ENCODE results near the gene PIP5K1B. TPM values are rescaled to one million over a fixed set of nuclear protein-coding genes. Genes with fewer than 3 reads are reported as not detected.

The PIP5K1B gene
- total RNA-seq, 4 donors from 2014 or later = 0.29 to 8.2 (median 4.1) TPM

GRCh38 chr9:68731857-68732256 is 26.8 kb downstream of the PIP5K1B start:
- no peak for DNase-seq
- Histone ChIP-seq H3K36me3 (no peaks in the 10 kb centered on the region), H3K4me1 (no peaks in the 10 kb centered on the region), H3K9me3 (no peaks in the 10 kb centered on the region), H3K27ac (no peak overlapping the region), H3K4me3 (no peak overlapping the region), H3K27me3 (no peaks in the 10 kb centered on the region)
- TF ChIP-seq, protein P1, sequence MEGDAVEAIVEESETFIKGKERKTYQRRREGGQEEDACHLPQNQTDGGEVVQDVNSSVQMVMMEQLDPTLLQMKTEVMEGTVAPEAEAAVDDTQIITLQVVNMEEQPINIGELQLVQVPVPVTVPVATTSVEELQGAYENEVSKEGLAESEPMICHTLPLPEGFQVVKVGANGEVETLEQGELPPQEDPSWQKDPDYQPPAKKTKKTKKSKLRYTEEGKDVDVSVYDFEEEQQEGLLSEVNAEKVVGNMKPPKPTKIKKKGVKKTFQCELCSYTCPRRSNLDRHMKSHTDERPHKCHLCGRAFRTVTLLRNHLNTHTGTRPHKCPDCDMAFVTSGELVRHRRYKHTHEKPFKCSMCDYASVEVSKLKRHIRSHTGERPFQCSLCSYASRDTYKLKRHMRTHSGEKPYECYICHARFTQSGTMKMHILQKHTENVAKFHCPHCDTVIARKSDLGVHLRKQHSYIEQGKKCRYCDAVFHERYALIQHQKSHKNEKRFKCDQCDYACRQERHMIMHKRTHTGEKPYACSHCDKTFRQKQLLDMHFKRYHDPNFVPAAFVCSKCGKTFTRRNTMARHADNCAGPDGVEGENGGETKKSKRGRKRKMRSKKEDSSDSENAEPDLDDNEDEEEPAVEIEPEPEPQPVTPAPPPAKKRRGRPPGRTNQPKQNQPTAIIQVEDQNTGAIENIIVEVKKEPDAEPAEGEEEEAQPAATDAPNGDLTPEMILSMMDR (IDR thresholded peaks at IDR 0.05) = no peak
- TF ChIP-seq POLR2A (IDR thresholded peaks at IDR 0.05) = no peak
- intact Hi-C loops (cut with DNase I; ENCODE audit: low total_unique reads) = no loop called here

DNA sequence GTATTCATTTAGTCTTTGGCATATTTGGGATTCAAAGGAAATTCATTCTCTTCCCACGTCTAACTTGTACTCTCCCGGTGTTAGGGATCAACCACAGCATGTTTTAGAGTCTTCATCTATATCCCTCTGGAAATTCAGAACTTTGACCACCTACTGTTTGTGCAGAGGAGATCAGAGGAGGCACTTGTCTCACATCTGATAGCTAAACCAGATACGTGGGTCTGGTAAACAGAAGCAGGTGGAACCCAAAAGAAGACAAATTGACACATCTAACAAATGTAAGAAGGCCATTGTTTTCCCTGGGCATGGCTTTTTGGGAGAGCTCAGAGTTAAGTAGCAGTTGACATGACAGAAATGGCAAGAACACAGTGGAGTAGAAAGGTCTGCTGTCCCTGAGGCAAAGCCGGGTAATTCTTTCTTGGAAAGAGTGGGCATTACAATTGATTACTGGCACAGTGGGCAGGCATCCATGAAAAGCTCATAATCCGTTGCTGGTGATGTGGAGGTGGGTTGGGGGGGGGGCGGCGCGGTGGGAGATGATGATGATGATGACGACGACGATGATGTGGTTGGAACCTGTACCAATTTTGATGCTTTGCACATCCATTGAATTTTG is 27.5 kb downstream of the PIP5K1B start:
- no peak overlapping the region for H3K27ac ChIP-seq
- H3K27me3 ChIP-seq = no peaks in the 10 kb centered on the region
- no peaks in the 10 kb centered on the region for H3K36me3 ChIP-seq
- H3K4me1 ChIP-seq = no peaks in the 10 kb centered on the region
- no peak for DNase-seq
- intact Hi-C loops (cut with DNase I; ENCODE audit: low total_unique reads) = no loop called here
- TF ChIP-seq, protein P1 (IDR thresholded peaks at IDR 0.05) = no peak
- TF ChIP-seq POLR2A (IDR thresholded peaks at IDR 0.05) = no peak
- H3K4me3 ChIP-seq = no peak overlapping the region
- no peaks in the 10 kb centered on the region for H3K9me3 ChIP-seq

GRCh38 chr9:68733021-68733405 is 28.0 kb downstream of the PIP5K1B start:
- intact Hi-C loops (cut with DNase I; ENCODE audit: low total_unique reads) = no loop called here
- H3K4me3 ChIP-seq = no peak overlapping the region
- DNase-seq = no peak
- no peaks in the 10 kb centered on the region for H3K9me3 ChIP-seq
- H3K4me1 ChIP-seq = no peaks in the 10 kb centered on the region
- no peak overlapping the region for H3K27ac ChIP-seq
- TF ChIP-seq, protein P1 (IDR thresholded peaks at IDR 0.05) = no peak
- TF ChIP-seq POLR2A (IDR thresholded peaks at IDR 0.05) = no peak
- no peaks in the 10 kb centered on the region for H3K27me3 ChIP-seq
- no peaks in the 10 kb centered on the region for H3K36me3 ChIP-seq

DNA sequence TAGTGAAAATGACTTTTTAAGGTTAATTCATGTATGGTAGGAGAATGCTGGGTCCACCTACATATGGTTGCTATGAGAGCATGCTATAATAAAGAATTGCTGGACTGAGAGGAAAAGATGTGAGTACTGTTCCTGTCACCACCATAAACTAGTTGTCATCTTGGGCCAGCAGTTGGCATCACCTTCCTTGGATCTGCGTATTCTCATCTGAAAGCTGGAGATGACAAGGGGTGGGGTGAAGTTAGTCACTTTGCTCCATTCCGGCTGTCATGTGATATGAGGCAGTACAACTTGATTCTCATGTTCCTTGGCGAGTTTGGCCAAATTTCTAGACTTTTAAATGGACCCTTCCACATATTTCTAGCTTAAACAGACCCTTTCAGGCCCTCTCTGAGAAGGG is 33.3 kb downstream of the PIP5K1B start:
- DNase-seq = no peak
- Histone ChIP-seq H3K27ac (no peak overlapping the region), H3K27me3 (no peaks in the 10 kb centered on the region), H3K4me1 (no peaks in the 10 kb centered on the region), H3K9me3 (no peaks in the 10 kb centered on the region), H3K4me3 (no peak overlapping the region), H3K36me3 (no peaks in the 10 kb centered on the region)
- intact Hi-C loops (cut with DNase I; ENCODE audit: low total_unique reads) = no loop called here
- TF ChIP-seq, protein P1 (IDR thresholded peaks at IDR 0.05) = no peak
- TF ChIP-seq POLR2A (IDR thresholded peaks at IDR 0.05) = no peak

DNA sequence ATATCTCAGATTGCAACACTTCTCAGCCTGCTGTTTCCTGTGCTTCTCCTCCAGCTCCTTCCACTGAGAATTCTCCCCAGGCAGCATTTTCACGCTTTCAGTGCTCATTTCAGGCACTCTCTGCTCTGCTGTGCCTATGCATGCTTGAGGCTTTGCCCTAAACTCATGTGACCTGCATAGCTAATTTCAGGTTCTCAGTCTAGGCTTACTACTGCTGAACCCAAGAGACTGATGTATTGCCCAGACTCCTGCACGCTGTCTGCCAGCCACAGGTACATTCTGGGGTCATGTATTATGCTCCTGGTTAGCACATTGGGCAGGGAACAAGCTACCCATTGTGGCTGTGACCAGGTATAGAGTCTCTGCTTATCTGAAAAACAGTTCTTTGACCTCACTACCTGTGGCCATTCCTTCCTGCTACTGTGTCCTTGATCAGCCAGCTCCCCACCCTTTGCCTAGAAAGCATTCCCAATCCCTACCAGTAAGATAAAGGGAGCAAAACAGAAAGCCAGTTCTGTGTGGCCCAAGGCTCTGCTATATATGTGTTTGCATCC is 34.7 kb downstream of the PIP5K1B start:
- no peak overlapping the region for H3K27ac ChIP-seq
- no peaks in the 10 kb centered on the region for H3K36me3 ChIP-seq
- H3K4me1 ChIP-seq = no peaks in the 10 kb centered on the region

More for the DNA sequence above, 34.7 kb downstream of the PIP5K1B start:
- DNase-seq = no peak
- intact Hi-C loops (cut with DNase I; ENCODE audit: low total_unique reads) = no loop called here
- TF ChIP-seq POLR2A (IDR thresholded peaks at IDR 0.05) = no peak
- TF ChIP-seq, protein P1 (IDR thresholded peaks at IDR 0.05) = no peak
- Histone ChIP-seq H3K4me3 (no peak overlapping the region), H3K27me3 (no peaks in the 10 kb centered on the region), H3K9me3 (no peaks in the 10 kb centered on the region)

Data from uterus (tissue), 4 donors.